IMR-90 (cell line): Measurements from ENCODE around the gene ACSL4. TPM values are rescaled to one million over a fixed set of nuclear protein-coding genes. Genes with fewer than 3 reads are reported as not detected.

Experiments
- ATAC-seq: fragments of 200-7000 bp; cut with Tn5 transposase; 2 replicates; pipeline ENCODE4 v1.9.1; 2020; ENCODE audit warnings: low read depth, mild to moderate bottlenecking, moderate library complexity
- BruUV-seq: library from RNA; stranded (reverse); fragments of 400-500 nt; replicated peaks from 2 replicates; lab custom pipeline; 2021; lab: Mats Ljungman, UMichigan
- CTCF ChIA-PET: fragments of 300-600 bp; formaldehyde crosslinking; extraction: SDS; loops from one replicate; lab custom pipeline; 2021; ENCODE audit warnings: antibody characterized with exemption; lab: Yijun Ruan, JAX
- POLR2A ChIA-PET: fragments of 300-600 bp; sonication (Branson Sonifier 250); formaldehyde crosslinking; loops from one replicate; lab custom pipeline; 2022; ENCODE audit warnings: antibody characterized with exemption; ENCODE audit not compliant: unreplicated experiment; lab: Charles Lee
- DNase-seq: peaks from one replicate; pipeline ENCODE4 v3.0.0; 2013
- H2AFZ ChIP-seq: replicated peaks from 2 replicates; pipeline ENCODE3; 2013; ENCODE audit warnings: low read length, mild to moderate bottlenecking; ENCODE audit not compliant: poor library complexity
- H2AK5ac ChIP-seq: 2 replicates; pipeline ENCODE4 v1.6.1; 2013; ENCODE audit warnings: low read depth, low read length, inconsistent platforms
- H2AK9ac ChIP-seq: replicated peaks from 2 replicates; pipeline ENCODE3; 2013; ENCODE audit warnings: mild to moderate bottlenecking, low read depth, low read length, moderate library complexity; ENCODE audit not compliant: poor library complexity
- H2BK120ac ChIP-seq: 2 replicates; pipeline ENCODE4 v1.6.1; 2013; ENCODE audit warnings: low read depth, low read length, inconsistent platforms
- H2BK15ac ChIP-seq: 3 replicates; pipeline ENCODE4 v1.6.1; 2013; ENCODE audit warnings: low read depth, low read length, inconsistent platforms
- H2BK20ac ChIP-seq: 2 replicates; pipeline ENCODE4 v1.6.1; 2013; ENCODE audit warnings: low read depth, mild to moderate bottlenecking, inconsistent platforms, low read length, moderate library complexity
- H2BK5ac ChIP-seq: 2 replicates; pipeline ENCODE4 v1.6.1; 2013; ENCODE audit warnings: mild to moderate bottlenecking, low read depth, low read length, inconsistent platforms; ENCODE audit not compliant: poor library complexity, severe bottlenecking
- H3K14ac ChIP-seq: replicated peaks from 2 replicates; pipeline ENCODE4 v1.6.1; 2013; ENCODE audit warnings: low read depth, low read length, inconsistent platforms
- H3K18ac ChIP-seq: 2 replicates; pipeline ENCODE4 v1.6.1; 2013; ENCODE audit warnings: low read depth, low read length, control low read depth
- H3K23ac ChIP-seq: 2 replicates; pipeline ENCODE4 v1.6.1; 2013; ENCODE audit warnings: low read depth, low read length, inconsistent platforms
- H3K27ac ChIP-seq: 2 replicates; pipeline ENCODE4 v1.5.1; 2013; ENCODE audit warnings: mild to moderate bottlenecking, control low read depth, low read length; ENCODE audit not compliant: insufficient read depth
- H3K27me3 ChIP-seq: 2 replicates; pipeline ENCODE4 v1.6.1; 2013; ENCODE audit warnings: low read length; ENCODE audit not compliant: control insufficient read depth, insufficient read depth
- H3K36me3 ChIP-seq: 2 replicates; pipeline ENCODE4 v1.6.1; 2013; ENCODE audit warnings: low read length, mixed read lengths; ENCODE audit not compliant: control insufficient read depth, insufficient read depth
- H3K4ac ChIP-seq: 2 replicates; pipeline ENCODE4 v1.6.1; 2013; ENCODE audit warnings: low read depth, low read length, inconsistent platforms
- H3K4me1 ChIP-seq: 2 replicates; pipeline ENCODE4 v1.6.1; 2013; ENCODE audit warnings: low read length, mixed read lengths; ENCODE audit not compliant: control insufficient read depth, insufficient read depth
- H3K4me2 ChIP-seq: 2 replicates; pipeline ENCODE4 v1.6.1; 2013; ENCODE audit warnings: low read depth, mild to moderate bottlenecking, control low read depth, low read length, moderate library complexity
- H3K4me3 ChIP-seq: 2 replicates; pipeline ENCODE4 v1.5.1; 2013; ENCODE audit warnings: low read depth, mild to moderate bottlenecking, control low read depth, low read length, moderate library complexity; ENCODE audit not compliant: insufficient read depth
- H3K56ac ChIP-seq: 2 replicates; pipeline ENCODE4 v1.6.1; 2013; ENCODE audit warnings: low read length, inconsistent platforms; ENCODE audit not compliant: insufficient read depth; ENCODE audit errors: extremely low read depth
- H3K79me1 ChIP-seq, 2 experiments: 2 replicates each; pipeline ENCODE4 v1.6.1; 2013; ENCODE audit warnings: low read length in 2 of 2, inconsistent platforms in 1 of 2, low read depth in 1 of 2
- H3K9ac ChIP-seq: 2 replicates; pipeline ENCODE4 v1.6.1; 2013; ENCODE audit warnings: low read depth, low read length, control low read depth
- H3K9me1 ChIP-seq: 2 replicates; pipeline ENCODE4 v1.6.1; 2013; ENCODE audit warnings: low read length, inconsistent platforms; ENCODE audit not compliant: insufficient read depth
- H3K9me3 ChIP-seq: 2 replicates; pipeline ENCODE4 v1.6.1; 2013; ENCODE audit warnings: low read length; ENCODE audit not compliant: control insufficient read depth, insufficient read depth
- H4K20me1 ChIP-seq: 2 replicates; pipeline ENCODE4 v1.6.1; 2013; ENCODE audit warnings: low read length, inconsistent platforms; ENCODE audit not compliant: insufficient read depth
- H4K5ac ChIP-seq: 2 replicates; pipeline ENCODE4 v1.6.1; 2013; ENCODE audit warnings: mild to moderate bottlenecking, low read depth, low read length, control low read depth
- H4K8ac ChIP-seq, 2 experiments: 2 replicates each; pipeline ENCODE4 v1.6.1; 2013; ENCODE audit warnings: low read depth in 2 of 2, low read length in 2 of 2, control low read depth in 1 of 2, inconsistent platforms in 1 of 2
- H4K91ac ChIP-seq: 2 replicates; pipeline ENCODE4 v1.6.1; 2013; ENCODE audit warnings: low read depth, low read length, inconsistent platforms; ENCODE audit not compliant: insufficient read depth
- CHD1 ChIP-seq: IDR thresholded peaks from 2 replicates; pipeline ENCODE4 v1.6.1; 2012; ENCODE audit warnings: low read depth, low read length, improper control_type of control experiment
- ELK1 ChIP-seq: fragments of 150-350 bp; IDR thresholded peaks from 2 replicates; pipeline ENCODE4 v1.6.1; 2016; ENCODE audit warnings: low read depth, mild to moderate bottlenecking, low read length, moderate library complexity, borderline replicate concordance
- FOS ChIP-seq: fragments of 150-350 bp; IDR thresholded peaks from 2 replicates; pipeline ENCODE4 v1.6.1; 2016; ENCODE audit warnings: low read depth, low read length
- POLR2A ChIP-seq: IDR thresholded peaks from 2 replicates; pipeline ENCODE4 v1.6.1; 2012; ENCODE audit warnings: mild to moderate bottlenecking, low read depth, low read length
- WGBS, 2 experiments: methylation state at CpG; one replicate each; pipeline versions ENCODE4 v1.1.5 to v1.1.7; 2013; ENCODE audit warnings: missing lambda C conversion rate in 2 of 2; ENCODE audit not compliant: insufficient read length in 1 of 2; ENCODE audit errors: extremely low coverage in 2 of 2; 5-methylcytosine and 5-hydroxymethylcytosine counted together
- dilution Hi-C: fragments of 300-500 bp; cut with HindIII; formaldehyde crosslinking; loops from one replicate; pipeline ENCODE4 v1.14.3; 2018; ENCODE audit warnings: low sequenced_read_pairs; ENCODE audit not compliant: unreplicated experiment
- in situ Hi-C: fragments of 300-500 bp; cut with MboI; formaldehyde crosslinking; loops from 3 replicates; pipeline ENCODE4 v1.14.3; 2019; ENCODE audit warnings: low sequenced_read_pairs, inconsistent platforms, mixed read lengths
- intact Hi-C: fragments of 100-400 bp; cut with micrococcal nuclease; formaldehyde crosslinking; loops from 2 replicates; pipeline ENCODE4 v1.10.0; 2022
- polyA plus RNA-seq, 3 experiments: library from polyadenylated mRNA; depleted of rRNA; stranded (reverse); fragments of >200 nt; gene quantifications; 2 replicates each; pipeline ENCODE4 v1.2.3, GENCODE V29; 2012; ENCODE audit warnings: low replicate concordance in 1 of 3
- total RNA-seq: library from RNA; depleted of rRNA; stranded (reverse); fragments of >200 nt; gene quantifications from 2 replicates; pipeline ENCODE4 v1.2.3, GENCODE V29; 2012

ACSL4 gene
- total and polyA plus RNA-seq, 2 of the 4 experiments (the other 2 are of a cell fraction): 29.6 to 59.7 TPM

DNA sequence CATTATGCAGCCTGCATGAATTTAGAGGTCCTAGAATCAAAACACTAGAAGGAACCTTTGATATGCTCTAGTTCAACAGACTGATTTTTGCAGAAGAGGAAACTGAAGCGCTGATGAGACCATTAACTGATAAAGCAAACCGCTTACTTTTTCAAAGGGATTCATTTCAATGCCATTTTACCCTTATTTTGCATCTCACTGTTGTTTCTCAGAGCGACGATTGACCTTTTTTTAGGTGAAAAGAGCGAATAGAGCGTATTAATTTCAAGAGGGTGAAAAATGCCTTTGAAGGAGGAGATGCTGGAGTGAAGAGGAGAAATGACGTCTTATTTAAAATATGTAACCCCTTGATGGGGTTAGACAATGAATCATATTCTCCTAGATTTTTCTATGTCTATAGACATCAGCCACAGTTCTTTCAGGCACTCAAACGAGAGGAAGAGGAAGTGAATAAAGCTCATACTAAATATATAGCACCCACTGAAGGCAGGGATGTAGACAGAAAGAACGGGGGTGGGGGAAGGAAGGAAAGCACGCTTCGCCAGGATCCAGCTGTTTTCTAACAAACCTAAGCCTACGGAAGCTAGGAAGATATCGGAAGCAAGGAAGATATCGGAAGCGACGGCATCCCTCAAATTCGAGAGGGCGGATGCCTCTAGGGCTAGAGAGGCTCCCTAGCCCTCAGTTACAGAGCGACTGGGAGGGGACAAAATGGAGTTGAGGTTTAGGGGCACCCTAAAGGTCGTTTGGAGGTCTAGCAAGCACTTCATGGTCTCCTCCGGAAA is 848 bp downstream of the ACSL4 start:
- H3K27me3 ChIP-seq: no peaks in the 10 kb centered on the region
- peak overlapping the region; percentile 80 for H3K4me2 ChIP-seq
- peak overlapping the region; percentile 83 for H3K4me3 ChIP-seq
- peaks cover 10% of the 10 kb centered on the region for H4K20me1 ChIP-seq
- H3K9me1 ChIP-seq: no peaks in the 10 kb centered on the region
- TSS peak; percentile 47 for BruUV-seq
- peak overlapping the region; percentile 47 for H2AK5ac ChIP-seq
- H2BK5ac ChIP-seq: peak overlapping the region; percentile 90
- ATAC-seq (peak; percentile 22), DNase-seq (peak; percentile 59)
- in situ Hi-C loops: loop anchor here (5.0 kb wide), 1 partner anchor 110 kb away; no protein-coding TSS in a partner anchor
- dilution Hi-C loops: no loop called here
- ChIA-PET POLR2A (interaction anchor here (0.5 to 0.6 kb wide), 2 partner anchors 45 to 71 kb away, joined by 3 read pairs; no protein-coding TSS in a partner anchor), CTCF (interaction anchor here (0.6 to 1.1 kb wide), 2 partner anchors 19 to 107 kb away, joined by 3 to 4 read pairs; partner anchors contain the start of gene KCNE5)
- H4K91ac ChIP-seq: peak overlapping the region; percentile 92
- H3K36me3 ChIP-seq: no peaks in the 10 kb centered on the region
- H2BK120ac ChIP-seq: peak overlapping the region; percentile 82
- peak overlapping the region; percentile 86 for H2AFZ ChIP-seq
- no peak for TF ChIP-seq ELK1
- no peak for TF ChIP-seq FOS
- TF ChIP-seq CHD1: no peak
- peak; percentile 76 for TF ChIP-seq POLR2A
- 29% methylated on average over 9 of the region's 21 CpGs; no CpG with 5 or more reads in 1 of the 2 experiments for WGBS, 2 experiments
- peak overlapping the region; percentile 65 for H4K5ac ChIP-seq
- H3K4me1 ChIP-seq: no peaks in the 10 kb centered on the region
- peak overlapping the region; percentile 97 for H3K23ac ChIP-seq
- H3K79me1 ChIP-seq: peaks cover 0 to 5% of the 10 kb centered on the region in 2 experiments; a peak in 1 of 4 replicates
- peak overlapping the region; percentile 99 for H3K14ac ChIP-seq
- H2BK15ac ChIP-seq: peak overlapping the region; percentile 82
- intact Hi-C loops: loop anchor here (1.0 to 5.0 kb wide), 2 partner anchors 125 to 140 kb away; no protein-coding TSS in a partner anchor
- peak overlapping the region; percentile 92 for H2AK9ac ChIP-seq
- H3K18ac ChIP-seq: peak overlapping the region; percentile 61
- peak overlapping the region; percentile 57 to 93 for H4K8ac ChIP-seq
- H3K27ac ChIP-seq: peak overlapping the region; percentile 88
- H2BK20ac ChIP-seq: peak overlapping the region; percentile 85
- H3K56ac ChIP-seq: peak overlapping the region; percentile 95
- H3K9me3 ChIP-seq: no peaks in the 10 kb centered on the region
- peak overlapping the region; percentile 99 for H3K9ac ChIP-seq
- H3K4ac ChIP-seq: peak overlapping the region; percentile 96
